HCT116 (cell line): ENCODE measurements around the gene CENPP. TPM values are rescaled to one million over a fixed set of nuclear protein-coding genes. Genes with fewer than 3 reads are reported as not detected.

Experiments used
- ATAC-seq: fragments of 200-7000 bp; cut with Tn5 transposase; 2 replicates; pipeline ENCODE4 v1.9.1; 2020; ENCODE audit warnings: mild to moderate bottlenecking, moderate library complexity
- BruUV-seq: library from RNA; stranded (reverse); fragments of 400-500 nt; replicated peaks from 2 replicates; lab custom pipeline; 2021; lab: Mats Ljungman, UMichigan
- CTCF ChIA-PET: fragments of 300-600 bp; sonication (Branson Sonifier 250); formaldehyde crosslinking; loops from one replicate; lab custom pipeline; 2021; ENCODE audit warnings: antibody characterized with exemption; lab: Charles Lee
- POLR2A ChIA-PET: fragments of 300-600, 350-600 bp; sonication (Branson Sonifier 250); formaldehyde crosslinking; loops from one replicate; lab custom pipeline; 2021; ENCODE audit warnings: antibody characterized with exemption; lab: Charles Lee
- RAD21 ChIA-PET, 2 experiments: fragments of 300-600 bp; sonication (Branson Sonifier 250); formaldehyde crosslinking; loops; one replicate each; lab custom pipeline; 2023; ENCODE audit warnings: low total read pairs in 2 of 2; ENCODE audit not compliant: uncharacterized antibody in 2 of 2, unreplicated experiment in 2 of 2, low non-redundant PET in 1 of 2; lab: Charles Lee
- DNase-seq: peaks from one replicate; pipeline ENCODE4 v3.0.0-alpha.2; 2010; ENCODE audit warnings: low read depth, low spot score
- H2AFZ ChIP-seq: fragments of 200-600 bp; shearing (Covaris generic), sonication (generic); 2 replicates; pipeline ENCODE4 v1.6.1; 2017; ENCODE audit warnings: low read depth, mixed run types, mixed read lengths, antibody characterized with exemption, low read length; ENCODE audit not compliant: poor library complexity, severe bottlenecking
- H3K27ac ChIP-seq: 2 replicates; pipeline ENCODE4 v1.5.1; 2012; ENCODE audit warnings: low read depth, low read length
- H3K27me3 ChIP-seq: fragments of 200-600 bp; sonication (generic); 2 replicates; pipeline ENCODE4 v1.6.1; 2016; ENCODE audit warnings: mixed run types, low read length, mixed read lengths; ENCODE audit not compliant: insufficient read depth
- H3K36me3 ChIP-seq, 2 experiments: fragments of 200-500 bp in 1 of 2; fragments of 200-600 bp in 1 of 2; sonication (Bioruptor generic) in 1 of 2; sonication (generic) in 1 of 2; 2 replicates each; pipeline versions ENCODE4 v1.5.1 to v1.6.1; 2014 to 2016; ENCODE audit warnings: low read length in 2 of 2, inconsistent platforms in 1 of 2, mixed read lengths in 1 of 2, mixed run types in 1 of 2; ENCODE audit not compliant: insufficient read depth in 2 of 2, control insufficient read depth in 1 of 2
- H3K4me1 ChIP-seq, 2 experiments: fragments of 200-600 bp in 1 of 2; sonication (generic) in 1 of 2; 2 replicates each; pipeline versions ENCODE4 v1.5.1 to v1.6.1; 2012 to 2017; ENCODE audit warnings: low read length in 2 of 2, inconsistent platforms in 1 of 2, mild to moderate bottlenecking in 1 of 2, mixed read lengths in 1 of 2, mixed run types in 1 of 2, moderate library complexity in 1 of 2; ENCODE audit not compliant: insufficient read depth in 2 of 2, control insufficient read depth in 1 of 2
- H3K4me2 ChIP-seq: fragments of 200-600 bp; sonication (generic); 2 replicates; pipeline ENCODE4 v1.6.1; 2017; ENCODE audit warnings: mixed run types, low read length, mixed read lengths
- H3K4me3 ChIP-seq, 2 experiments: fragments of 200-600 bp in 1 of 2; sonication (generic) in 1 of 2; replicated peaks in 1 of 2; 2 replicates each; pipeline ENCODE4 v1.5.1; 2011 to 2016; ENCODE audit warnings: low read length in 2 of 2, control low read depth in 1 of 2, low read depth in 1 of 2, mild to moderate bottlenecking in 1 of 2, mixed read lengths in 1 of 2, mixed run types in 1 of 2
- H3K79me2 ChIP-seq: fragments of 200-600 bp; sonication (generic); 2 replicates; pipeline ENCODE4 v1.6.1; 2017; ENCODE audit warnings: mild to moderate bottlenecking, mixed run types, low read length, moderate library complexity, mixed read lengths; ENCODE audit not compliant: insufficient read depth
- H3K9ac ChIP-seq: fragments of 200-600 bp; sonication (generic); 2 replicates; pipeline ENCODE4 v1.6.1; 2016; ENCODE audit warnings: low read length, mixed read lengths
- H3K9me2 ChIP-seq: fragments of 200-600 bp; sonication (generic), shearing (Covaris generic); 2 replicates; pipeline ENCODE4 v1.6.1; 2017; ENCODE audit warnings: mixed run types, mild to moderate bottlenecking, moderate library complexity; ENCODE audit not compliant: insufficient read depth
- H3K9me3 ChIP-seq, 2 experiments: fragments of 200-500 bp in 1 of 2; fragments of 200-600 bp in 1 of 2; sonication (Bioruptor generic) in 1 of 2; sonication (generic) in 1 of 2; 2 replicates each; pipeline ENCODE4 v1.6.1; 2014 to 2017; ENCODE audit warnings: low read length in 2 of 2, mixed read lengths in 2 of 2, inconsistent platforms in 1 of 2, low read depth in 1 of 2, mild to moderate bottlenecking in 1 of 2, mixed run types in 1 of 2, moderate library complexity in 1 of 2; ENCODE audit not compliant: control insufficient read depth in 1 of 2, insufficient read depth in 1 of 2
- H4K20me1 ChIP-seq: fragments of 200-600 bp; sonication (generic), shearing (Covaris generic); 2 replicates; pipeline ENCODE4 v1.6.1; 2017; ENCODE audit warnings: mixed run types, mild to moderate bottlenecking, moderate library complexity; ENCODE audit not compliant: insufficient read depth
- JUND ChIP-seq: IDR thresholded peaks from 2 replicates; pipeline ENCODE4 v1.6.1; 2012
- SP1 ChIP-seq: IDR thresholded peaks from 2 replicates; pipeline ENCODE4 v1.6.1; 2012; ENCODE audit warnings: low read depth
- SRF ChIP-seq: IDR thresholded peaks from 2 replicates; pipeline ENCODE4 v1.6.1; 2012; ENCODE audit warnings: low read depth
- TCF7L2 ChIP-seq: IDR thresholded peaks from 2 replicates; pipeline ENCODE4 v1.7.0; 2011; ENCODE audit warnings: borderline replicate concordance, inconsistent platforms; ENCODE audit not compliant: insufficient read depth, insufficient read length; ENCODE audit errors: extremely low read depth
- intact Hi-C: fragments of 100-400 bp; cut with micrococcal nuclease; formaldehyde crosslinking; loops from 2 replicates; pipeline ENCODE4 v1.10.0; 2022
- total RNA-seq: library from RNA; stranded (reverse); gene quantifications from one replicate; pipeline ENCODE4 v1.2.1, GENCODE V29; 2021; ENCODE audit not compliant: unreplicated experiment
- TF ChIP-seq, protein P1 (sequence below), 3 experiments: fragments of 200-600 bp in 1 of 3; sonication (generic) in 1 of 3; IDR thresholded peaks in 2 of 3; conservative IDR thresholded peaks in 1 of 3; 2 replicates each; pipeline ENCODE4 v1.5.1; 2012 to 2017; ENCODE audit warnings: low read depth in 2 of 3, low read length in 2 of 3, antibody characterized with exemption in 1 of 3, borderline replicate concordance in 1 of 3, control low read depth in 1 of 3, mild to moderate bottlenecking in 1 of 3, mixed read lengths in 1 of 3, mixed run types in 1 of 3, moderate library complexity in 1 of 3; ENCODE audit not compliant: insufficient read depth in 1 of 3
- TF ChIP-seq, protein P2 (sequence below): IDR thresholded peaks from 2 replicates; pipeline ENCODE4 v1.6.1; 2011; ENCODE audit warnings: mild to moderate bottlenecking, low read length, moderate library complexity; ENCODE audit not compliant: insufficient replicate concordance; ENCODE audit errors: extremely low read depth

CENPP gene
- total RNA-seq, 1 experiment from 2014 or later: 7.0 TPM

DNA sequence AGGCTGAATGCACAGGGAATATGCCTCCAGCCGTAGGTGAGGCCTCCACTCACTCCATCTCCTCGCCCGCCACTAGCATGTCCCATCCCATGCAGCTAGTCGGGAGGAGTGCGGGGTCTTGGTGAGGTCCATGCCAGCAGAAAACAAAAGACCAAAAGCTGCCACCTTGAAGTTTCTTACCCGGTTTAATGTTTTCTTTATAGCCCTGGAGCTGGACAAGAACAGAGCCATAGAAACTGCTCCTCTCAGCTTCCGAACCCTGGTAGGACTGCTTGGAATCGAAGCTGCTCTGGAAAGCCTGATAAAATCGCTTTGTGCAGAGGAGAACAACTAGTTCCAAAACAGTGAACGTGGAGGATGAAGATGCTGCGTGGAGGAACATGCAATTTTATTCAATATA, 287.1 kb downstream of the CENPP start:
- DNase-seq (no peak), ATAC-seq (no peak)
- Histone ChIP-seq H3K36me3 (peaks cover 0 to 11% of the 10 kb centered on the region in 2 experiments; a peak in 2 of 4 replicates), H3K9ac (no peak overlapping the region), H3K79me2 (no peaks in the 10 kb centered on the region), H3K9me3 (no peaks in the 10 kb centered on the region), H4K20me1 (no peaks in the 10 kb centered on the region), H3K4me1 (no peaks in the 10 kb centered on the region), H3K27ac (no peak overlapping the region), H3K4me2 (no peak overlapping the region), H3K9me2 (no peaks in the 10 kb centered on the region), H3K27me3 (no peaks in the 10 kb centered on the region), H3K4me3 (no peak overlapping the region), H2AFZ (no peak overlapping the region)
- ChIA-PET CTCF (no interaction called here), RAD21 (no interaction called here), POLR2A (no interaction called here)
- BruUV-seq: no TSS peak
- TF ChIP-seq, protein P1, sequence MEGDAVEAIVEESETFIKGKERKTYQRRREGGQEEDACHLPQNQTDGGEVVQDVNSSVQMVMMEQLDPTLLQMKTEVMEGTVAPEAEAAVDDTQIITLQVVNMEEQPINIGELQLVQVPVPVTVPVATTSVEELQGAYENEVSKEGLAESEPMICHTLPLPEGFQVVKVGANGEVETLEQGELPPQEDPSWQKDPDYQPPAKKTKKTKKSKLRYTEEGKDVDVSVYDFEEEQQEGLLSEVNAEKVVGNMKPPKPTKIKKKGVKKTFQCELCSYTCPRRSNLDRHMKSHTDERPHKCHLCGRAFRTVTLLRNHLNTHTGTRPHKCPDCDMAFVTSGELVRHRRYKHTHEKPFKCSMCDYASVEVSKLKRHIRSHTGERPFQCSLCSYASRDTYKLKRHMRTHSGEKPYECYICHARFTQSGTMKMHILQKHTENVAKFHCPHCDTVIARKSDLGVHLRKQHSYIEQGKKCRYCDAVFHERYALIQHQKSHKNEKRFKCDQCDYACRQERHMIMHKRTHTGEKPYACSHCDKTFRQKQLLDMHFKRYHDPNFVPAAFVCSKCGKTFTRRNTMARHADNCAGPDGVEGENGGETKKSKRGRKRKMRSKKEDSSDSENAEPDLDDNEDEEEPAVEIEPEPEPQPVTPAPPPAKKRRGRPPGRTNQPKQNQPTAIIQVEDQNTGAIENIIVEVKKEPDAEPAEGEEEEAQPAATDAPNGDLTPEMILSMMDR (IDR thresholded peaks at IDR 0.05 in 2 of 3, conservative IDR thresholded peaks at IDR 0.05 in 1 of 3; ENCODE audit: borderline replicate concordance in 1 of 3, insufficient read depth in 1 of 3, low read depth in 2 of 3, low read length in 2 of 3): no peak
- TF ChIP-seq, protein P2, sequence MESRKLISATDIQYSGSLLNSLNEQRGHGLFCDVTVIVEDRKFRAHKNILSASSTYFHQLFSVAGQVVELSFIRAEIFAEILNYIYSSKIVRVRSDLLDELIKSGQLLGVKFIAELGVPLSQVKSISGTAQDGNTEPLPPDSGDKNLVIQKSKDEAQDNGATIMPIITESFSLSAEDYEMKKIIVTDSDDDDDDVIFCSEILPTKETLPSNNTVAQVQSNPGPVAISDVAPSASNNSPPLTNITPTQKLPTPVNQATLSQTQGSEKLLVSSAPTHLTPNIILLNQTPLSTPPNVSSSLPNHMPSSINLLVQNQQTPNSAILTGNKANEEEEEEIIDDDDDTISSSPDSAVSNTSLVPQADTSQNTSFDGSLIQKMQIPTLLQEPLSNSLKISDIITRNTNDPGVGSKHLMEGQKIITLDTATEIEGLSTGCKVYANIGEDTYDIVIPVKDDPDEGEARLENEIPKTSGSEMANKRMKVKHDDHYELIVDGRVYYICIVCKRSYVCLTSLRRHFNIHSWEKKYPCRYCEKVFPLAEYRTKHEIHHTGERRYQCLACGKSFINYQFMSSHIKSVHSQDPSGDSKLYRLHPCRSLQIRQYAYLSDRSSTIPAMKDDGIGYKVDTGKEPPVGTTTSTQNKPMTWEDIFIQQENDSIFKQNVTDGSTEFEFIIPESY: no peak
- TF ChIP-seq SRF: no peak
- TF ChIP-seq SP1: no peak
- no peak for TF ChIP-seq TCF7L2
- TF ChIP-seq JUND: no peak
- intact Hi-C loops: no loop called here
